ENCODE data around the gene STK40. TPM values are rescaled to one million over a fixed set of nuclear protein-coding genes. Genes with fewer than 3 reads are reported as not detected.

The STK40 gene
- total RNA-seq, 2 donors from 2014 or later, result 56.1 to 63.5 TPM

- Mint-ChIP-seq H3K27ac (no peak overlapping the region), H3K9me3 (no peaks in the 10 kb centered on the region), H3K4me1 (ENCODE audit: low read depth) (no peaks in the 10 kb centered on the region), H3K27me3 (ENCODE audit: low read depth) (no peaks in the 10 kb centered on the region), H3K36me3 (ENCODE audit: insufficient read depth in 2 of 2) (peaks cover 0 to 7% of the 10 kb centered on the region in 2 donors), H3K4me3 (no peak overlapping the region)
- no peak for DNase-seq
- ATAC-seq (replicated peaks in 1 of 2), result no peak
Measured at GRCh38 chr1:36343651-36344394, 41.9 kb downstream of the STK40 start.

- Mint-ChIP-seq H3K4me3 (no peak overlapping the region), H3K36me3 (ENCODE audit: insufficient read depth in 2 of 2) (peaks cover 0 to 1% of the 10 kb centered on the region in 2 donors), H3K27ac (no peak overlapping the region), H3K27me3 (ENCODE audit: low read depth) (no peaks in the 10 kb centered on the region), H3K9me3 (no peaks in the 10 kb centered on the region), H3K4me1 (ENCODE audit: low read depth) (no peaks in the 10 kb centered on the region)
- peak; percentile 73 to 76 for ATAC-seq (replicated peaks in 1 of 2)
- DNase-seq, result peak; percentile 60 to 65
Measured at GRCh38 chr1:36342426-36343185, 43.1 kb downstream of the STK40 start.

- Mint-ChIP-seq H3K9me3 (no peaks in the 10 kb centered on the region), H3K27me3 (ENCODE audit: low read depth) (no peaks in the 10 kb centered on the region), H3K27ac (no peak overlapping the region), H3K4me1 (ENCODE audit: low read depth) (no peaks in the 10 kb centered on the region), H3K4me3 (no peak overlapping the region), H3K36me3 (ENCODE audit: insufficient read depth in 2 of 2) (peaks cover 0 to 1% of the 10 kb centered on the region in 2 donors)
- ATAC-seq (replicated peaks in 1 of 2) (no peak), DNase-seq (no peak)
Measured at GRCh38 chr1:36341626-36342320, 44.0 kb downstream of the STK40 start.

- Mint-ChIP-seq H3K27me3 (ENCODE audit: low read depth) (no peaks in the 10 kb centered on the region), H3K4me1 (ENCODE audit: low read depth) (no peaks in the 10 kb centered on the region), H3K36me3 (ENCODE audit: insufficient read depth in 2 of 2) (no peaks in the 10 kb centered on the region), H3K9me3 (no peaks in the 10 kb centered on the region), H3K4me3 (no peak overlapping the region), H3K27ac (no peak overlapping the region)
- DNase-seq (no peak), ATAC-seq (replicated peaks in 1 of 2) (no peak)
Measured at GRCh38 chr1:36339615-36340014, 46.1 kb downstream of the STK40 start.

- Mint-ChIP-seq H3K27me3 (ENCODE audit: low read depth) (no peaks in the 10 kb centered on the region), H3K27ac (no peak overlapping the region), H3K9me3 (no peaks in the 10 kb centered on the region), H3K36me3 (ENCODE audit: insufficient read depth in 2 of 2) (no peaks in the 10 kb centered on the region), H3K4me3 (no peak overlapping the region), H3K4me1 (ENCODE audit: low read depth) (no peaks in the 10 kb centered on the region)
- ATAC-seq (replicated peaks in 1 of 2) (no peak), DNase-seq (no peak)
Measured at GRCh38 chr1:36339215-36339614, 46.5 kb downstream of the STK40 start.

- Mint-ChIP-seq H3K9me3 (no peaks in the 10 kb centered on the region), H3K27ac (no peak overlapping the region), H3K4me1 (ENCODE audit: low read depth) (no peaks in the 10 kb centered on the region), H3K4me3 (no peak overlapping the region), H3K36me3 (ENCODE audit: insufficient read depth in 2 of 2) (no peaks in the 10 kb centered on the region), H3K27me3 (ENCODE audit: low read depth) (no peaks in the 10 kb centered on the region)
- ATAC-seq (replicated peaks in 1 of 2) (no peak), DNase-seq (no peak)
Measured at GRCh38 chr1:36337830-36338229, 47.9 kb downstream of the STK40 start.

GRCh38 chr1:36330940-36331339, 54.8 kb downstream of the STK40 start:
- Mint-ChIP-seq H3K9me3 (no peaks in the 10 kb centered on the region), H3K36me3 (ENCODE audit: insufficient read depth in 2 of 2) (no peaks in the 10 kb centered on the region), H3K4me3 (no peak overlapping the region), H3K27me3 (ENCODE audit: low read depth) (peaks cover 14% of the 10 kb centered on the region), H3K4me1 (ENCODE audit: low read depth) (peaks cover 15% of the 10 kb centered on the region), H3K27ac (no peak overlapping the region)
- ATAC-seq (replicated peaks in 1 of 2), result no peak
- no peak for DNase-seq

- no peak for ATAC-seq (replicated peaks in 1 of 2)
- H3K27ac Mint-ChIP-seq, result no peak overlapping the region
- H3K27me3 Mint-ChIP-seq (ENCODE audit: low read depth), result peaks cover 15% of the 10 kb centered on the region
- H3K36me3 Mint-ChIP-seq (ENCODE audit: insufficient read depth in 2 of 2), result no peaks in the 10 kb centered on the region
- no peak for DNase-seq
- no peaks in the 10 kb centered on the region for H3K9me3 Mint-ChIP-seq
- peaks cover 17% of the 10 kb centered on the region for H3K4me1 Mint-ChIP-seq (ENCODE audit: low read depth)
- no peak overlapping the region for H3K4me3 Mint-ChIP-seq
Measured at GRCh38 chr1:36329817-36330216, 55.9 kb downstream of the STK40 start.

- Mint-ChIP-seq H3K36me3 (ENCODE audit: insufficient read depth in 2 of 2) (no peaks in the 10 kb centered on the region), H3K4me3 (no peak overlapping the region), H3K9me3 (no peaks in the 10 kb centered on the region), H3K27ac (no peak overlapping the region), H3K27me3 (ENCODE audit: low read depth) (peaks cover 21% of the 10 kb centered on the region), H3K4me1 (ENCODE audit: low read depth) (peaks cover 23% of the 10 kb centered on the region)
- no peak for ATAC-seq (replicated peaks in 1 of 2)
- no peak for DNase-seq
Measured at GRCh38 chr1:36328713-36329112, 57.0 kb downstream of the STK40 start.

GRCh38 chr1:36328088-36328480, 57.6 kb downstream of the STK40 start:
- no peaks in the 10 kb centered on the region for H3K9me3 Mint-ChIP-seq
- no peaks in the 10 kb centered on the region for H3K36me3 Mint-ChIP-seq (ENCODE audit: insufficient read depth in 2 of 2)
- ATAC-seq (replicated peaks in 1 of 2), result no peak
- H3K27ac Mint-ChIP-seq, result no peak overlapping the region
- H3K27me3 Mint-ChIP-seq (ENCODE audit: low read depth), result peaks cover 21% of the 10 kb centered on the region
- no peak for DNase-seq
- H3K4me1 Mint-ChIP-seq (ENCODE audit: low read depth), result peaks cover 23% of the 10 kb centered on the region
- H3K4me3 Mint-ChIP-seq, result no peak overlapping the region

GRCh38 chr1:36327421-36328087, 58.2 kb downstream of the STK40 start:
- H3K4me1 Mint-ChIP-seq (ENCODE audit: low read depth), result peaks cover 23% of the 10 kb centered on the region
- no peaks in the 10 kb centered on the region for H3K36me3 Mint-ChIP-seq (ENCODE audit: insufficient read depth in 2 of 2)
- H3K9me3 Mint-ChIP-seq, result no peaks in the 10 kb centered on the region
- no peak overlapping the region for H3K27ac Mint-ChIP-seq
- ATAC-seq (replicated peaks in 1 of 2), result peak; percentile 23 to 44
- H3K4me3 Mint-ChIP-seq, result no peak overlapping the region
- DNase-seq, result no peak
- H3K27me3 Mint-ChIP-seq (ENCODE audit: low read depth), result peaks cover 21% of the 10 kb centered on the region

GRCh38 chr1:36326499-36326898, 59.2 kb downstream of the STK40 start:
- no peaks in the 10 kb centered on the region for H3K9me3 Mint-ChIP-seq
- peaks cover 21% of the 10 kb centered on the region for H3K27me3 Mint-ChIP-seq (ENCODE audit: low read depth)
- H3K36me3 Mint-ChIP-seq (ENCODE audit: insufficient read depth in 2 of 2), result no peaks in the 10 kb centered on the region
- peaks cover 28% of the 10 kb centered on the region for H3K4me1 Mint-ChIP-seq (ENCODE audit: low read depth)
- H3K27ac Mint-ChIP-seq, result no peak overlapping the region
- DNase-seq (peak in 1 of 2 donors; percentile 33), ATAC-seq (replicated peaks in 1 of 2) (no peak)
- H3K4me3 Mint-ChIP-seq, result no peak overlapping the region

GRCh38 chr1:36324353-36324703, 61.4 kb downstream of the STK40 start:
- ATAC-seq (replicated peaks in 1 of 2) (no peak), DNase-seq (no peak)
- Mint-ChIP-seq H3K36me3 (ENCODE audit: insufficient read depth in 2 of 2) (no peaks in the 10 kb centered on the region), H3K27ac (no peak overlapping the region), H3K9me3 (no peaks in the 10 kb centered on the region), H3K4me1 (ENCODE audit: low read depth) (peaks cover 35% of the 10 kb centered on the region), H3K27me3 (ENCODE audit: low read depth) (peaks cover 15% of the 10 kb centered on the region), H3K4me3 (peak overlapping the region; percentile 77 to 81)

All from activated T-cell treated with anti-CD3 and anti-CD28 coated beads, Interleukin-2, amount 50 U/mL, for 72 hours (primary cell).